OCI-LY1 (cell line): Measurements from ENCODE around the gene E2F1.

Source experiments
- H2AFZ ChIP-seq: fragments of 200-600 bp; sonication (generic), shearing (Covaris generic); 2 replicates; pipeline ENCODE4 v1.6.0; 2014; ENCODE audit warnings: antibody characterized with exemption, mild to moderate bottlenecking, low read length
- H3F3A ChIP-seq: fragments of 200-600 bp; sonication (generic), shearing (Covaris generic); 2 replicates; pipeline ENCODE4 v1.6.0; 2014; ENCODE audit warnings: mild to moderate bottlenecking, antibody characterized with exemption, low read length, moderate library complexity; ENCODE audit not compliant: insufficient read depth
- H3K27ac ChIP-seq: fragments of 200-600 bp; sonication (generic); 2 replicates; pipeline ENCODE4 v1.5.1; 2014; ENCODE audit warnings: low read length, mixed run types, mild to moderate bottlenecking, low read depth; ENCODE audit not compliant: poor library complexity, severe bottlenecking
- H3K27me3 ChIP-seq: fragments of 200-600 bp; sonication (generic); 2 replicates; pipeline ENCODE4 v1.6.0; 2014; ENCODE audit warnings: antibody characterized with exemption, mild to moderate bottlenecking, low read length, moderate library complexity; ENCODE audit not compliant: insufficient read depth
- H3K36me3 ChIP-seq: fragments of 200-600 bp; sonication (generic); 2 replicates; pipeline ENCODE4 v1.6.1; 2014; ENCODE audit warnings: mild to moderate bottlenecking, antibody characterized with exemption, low read length, moderate library complexity, mixed read lengths; ENCODE audit not compliant: insufficient read depth
- H3K4me1 ChIP-seq: fragments of 200-600 bp; sonication (generic); 2 replicates; pipeline ENCODE4 v1.5.1; 2014; ENCODE audit warnings: mild to moderate bottlenecking, low read length, moderate library complexity; ENCODE audit not compliant: insufficient read depth, severe bottlenecking
- H3K4me2 ChIP-seq: fragments of 200-600 bp; sonication (generic), shearing (Covaris generic); 2 replicates; pipeline ENCODE4 v1.6.1; 2014; ENCODE audit warnings: low read length
- H3K4me3 ChIP-seq: fragments of 200-600 bp; sonication (generic); 2 replicates; pipeline ENCODE4 v1.5.1; 2014; ENCODE audit warnings: low read length, low read depth, mild to moderate bottlenecking, mixed read lengths; ENCODE audit not compliant: poor library complexity, severe bottlenecking
- H3K79me2 ChIP-seq: fragments of 200-600 bp; shearing (Covaris generic); 2 replicates; pipeline ENCODE4 v1.6.1; 2016; ENCODE audit warnings: mixed run types, low read length, mixed read lengths; ENCODE audit not compliant: insufficient read depth
- H3K9ac ChIP-seq: fragments of 200-600 bp; sonication (generic), shearing (Covaris generic); 2 replicates; pipeline ENCODE4 v1.6.1; 2014; ENCODE audit warnings: mild to moderate bottlenecking, low read length, mixed read lengths
- H3K9me2 ChIP-seq: fragments of 200-600 bp; sonication (generic), shearing (Covaris generic); 2 replicates; pipeline ENCODE4 v1.6.1; 2014; ENCODE audit warnings: low read depth, mild to moderate bottlenecking, low read length, mixed read lengths
- H3K9me3 ChIP-seq: fragments of 200-600 bp; shearing (Covaris generic); 2 replicates; pipeline ENCODE4 v1.6.1; 2014; ENCODE audit warnings: low read length, mixed read lengths
- H4K20me1 ChIP-seq: fragments of 200-600 bp; sonication (generic), shearing (Covaris generic); 2 replicates; pipeline ENCODE4 v1.6.0; 2016; ENCODE audit warnings: mild to moderate bottlenecking, low read length; ENCODE audit not compliant: insufficient read depth
- CTCF ChIP-seq: fragments of 200-600 bp; sonication (generic), shearing (Covaris generic); IDR thresholded peaks from 2 replicates; pipeline ENCODE4 v1.5.1; 2017; ENCODE audit warnings: mild to moderate bottlenecking, antibody characterized with exemption, low read length, moderate library complexity, mixed read lengths
- EZH2 ChIP-seq: fragments of 200-600 bp; sonication (generic), shearing (Covaris generic); IDR thresholded peaks from 2 replicates; pipeline ENCODE4 v1.8.0; 2017; ENCODE audit warnings: borderline replicate concordance, mixed run types, mild to moderate bottlenecking, antibody characterized with exemption, low read length, moderate library complexity, mixed read lengths

Gene E2F1

GRCh38 chr20:33719989-33720709, 34.0 kb upstream of the E2F1 start, which contains the start of gene PXMP4:
Gene PXMP4, minus strand, starts transcription at chr20:33720310. Its CDS starts 103 bp downstream, at chr20:33720207.
- Histone ChIP-seq H3K9me3 (no peaks in the 10 kb centered on the region), H3K27me3 (no peaks in the 10 kb centered on the region), H3K27ac (peak within 1 kb of the TSS; percentile 76), H3K4me2 (peak within 1 kb of the TSS; percentile 99), H3K9ac (peak within 1 kb of the TSS; percentile 78), H3K4me3 (peak within 1 kb of the TSS; percentile 85), H2AFZ (no peak within 1 kb of the TSS), H3K9me2 (no peaks in the 10 kb centered on the region), H4K20me1 (no peaks in the 10 kb centered on the region), H3F3A (no peaks in the 10 kb centered on the region), H3K36me3 (no peaks in the 10 kb centered on the region), H3K4me1 (peaks cover 20% of the 10 kb centered on the region), H3K79me2 (peaks cover 12% of the 10 kb centered on the region)
- TF ChIP-seq EZH2, result no peak
- TF ChIP-seq CTCF, result no peak

GRCh38 chr20:33719277-33719988, 33.2 kb upstream of the E2F1 start:
- Histone ChIP-seq H3K36me3 (peaks cover 4% of the 10 kb centered on the region), H4K20me1 (no peaks in the 10 kb centered on the region), H3K9me3 (no peaks in the 10 kb centered on the region), H3K27me3 (no peaks in the 10 kb centered on the region), H3K4me1 (peaks cover 20% of the 10 kb centered on the region), H3K9me2 (no peaks in the 10 kb centered on the region), H3K9ac (peak overlapping the region; percentile 78), H3K79me2 (peaks cover 12% of the 10 kb centered on the region), H3K4me3 (peak overlapping the region; percentile 85), H3K4me2 (peak overlapping the region; percentile 99), H3K27ac (peak overlapping the region; percentile 76), H3F3A (no peaks in the 10 kb centered on the region), H2AFZ (no peak overlapping the region)
- TF ChIP-seq CTCF, result no peak
- TF ChIP-seq EZH2, result no peak

- H3K27me3 ChIP-seq, result no peaks in the 10 kb centered on the region
- H3F3A ChIP-seq, result no peaks in the 10 kb centered on the region
- H3K4me2 ChIP-seq, result no peak overlapping the region
- no peak overlapping the region for H3K27ac ChIP-seq
- no peaks in the 10 kb centered on the region for H3K9me3 ChIP-seq
- no peak overlapping the region for H2AFZ ChIP-seq
- peaks cover 20% of the 10 kb centered on the region for H3K4me1 ChIP-seq
- peaks cover 29% of the 10 kb centered on the region for H3K36me3 ChIP-seq
- TF ChIP-seq EZH2 (no peak), CTCF (no peak)
- H3K4me3 ChIP-seq, result no peak overlapping the region
- H3K9ac ChIP-seq, result no peak overlapping the region
- peaks cover 12% of the 10 kb centered on the region for H3K79me2 ChIP-seq
- H4K20me1 ChIP-seq, result no peaks in the 10 kb centered on the region
- no peaks in the 10 kb centered on the region for H3K9me2 ChIP-seq
Observed at GRCh38 chr20:33716498-33716897, 30.3 kb upstream of the E2F1 start.
